Measurements from ENCODE around the gene RNPS1. TPM values are rescaled to one million over a fixed set of nuclear protein-coding genes. Genes with fewer than 3 reads are reported as not detected.

Gene RNPS1
- total RNA-seq = 87.1 and 98.5 TPM in 2 replicates

GRCh38 chr16:2267913-2268666, at the start of gene RNPS1:
Gene RNPS1, minus strand, starts transcription at chr16:2268126. Its CDS starts 3,483 bp downstream, at chr16:2264643.

DNA sequence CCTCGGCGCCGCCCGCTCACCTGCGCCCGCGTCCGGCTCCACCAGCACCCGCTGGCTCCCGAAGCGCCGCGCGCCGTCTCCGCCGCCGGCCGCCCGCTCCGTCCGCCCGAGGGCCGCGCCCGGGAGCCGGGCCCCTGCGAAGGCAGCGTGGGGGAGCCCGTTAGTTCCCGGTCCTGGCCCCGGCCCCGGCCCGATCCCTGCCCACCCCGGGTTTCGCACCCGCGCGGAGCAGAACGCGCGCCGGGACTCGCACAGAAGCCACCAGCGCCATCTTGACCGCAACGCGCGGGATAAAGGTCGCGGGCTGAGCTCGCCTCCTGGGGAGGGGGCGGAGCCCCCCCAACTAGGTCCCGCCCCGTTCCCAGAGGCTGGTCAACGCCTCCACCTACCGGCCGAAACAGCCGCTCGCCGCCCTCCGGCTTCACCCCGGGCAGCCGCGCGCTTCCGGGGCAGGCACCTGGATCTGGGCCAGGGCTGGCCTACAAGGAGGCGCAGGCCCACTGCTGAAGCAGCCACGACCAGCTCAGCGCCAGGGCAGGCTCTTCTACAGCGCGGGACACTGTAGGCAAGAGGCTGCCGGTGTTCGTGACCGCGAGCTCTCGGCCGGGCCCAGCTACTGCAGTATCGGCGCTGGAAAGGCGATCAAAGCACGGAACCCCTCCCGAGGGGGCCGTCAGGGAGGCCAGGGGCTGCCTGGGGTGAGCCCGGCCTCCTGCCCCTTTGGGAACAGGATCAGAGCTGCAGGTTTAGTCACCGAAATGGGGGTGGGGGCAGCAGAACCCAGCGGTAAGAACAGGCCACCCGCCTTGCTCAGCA, 16.4 kb downstream of the RNPS1 start, which contains the start of gene ECI1:
Gene ECI1, minus strand, starts transcription at position 292 of the 816 bp plus-strand sequence. Its CDS starts 21 bp downstream, at position 271.

GRCh38 chr16:2236337-2237101, 31.4 kb downstream of the RNPS1 start, which contains the start of gene DNASE1L2:
Gene DNASE1L2, plus strand, starts transcription at chr16:2236444. Its CDS starts 373 bp downstream, at chr16:2236817.

GRCh38 chr16:2223221-2223941, 44.5 kb downstream of the RNPS1 start, which contains the start of gene E4F1:
Gene E4F1, plus strand, starts transcription at chr16:2223591. Its CDS starts 23 bp downstream, at chr16:2223614.

DNA sequence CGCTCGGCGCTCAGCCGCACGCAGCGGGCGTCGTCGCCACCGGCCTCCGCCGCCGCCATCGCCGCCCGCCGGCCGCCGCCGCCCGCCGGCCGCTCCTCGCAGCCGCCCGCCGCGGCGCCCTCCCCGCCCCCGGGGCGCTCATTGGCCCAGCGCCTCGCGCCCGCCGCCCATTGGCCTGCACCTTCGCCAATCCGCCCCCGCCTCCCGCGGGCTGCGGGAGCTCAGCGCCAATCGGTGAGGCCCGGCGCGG, 53.3 kb downstream of the RNPS1 start, which contains the start of gene PGP:
Gene PGP, minus strand, starts transcription at position 122 of the 250 bp plus-strand sequence. Its CDS starts 63 bp downstream, at position 59.

GRCh38 chr16:2210386-2211365, 57.2 kb downstream of the RNPS1 start, which contains the start of gene BRICD5:
Gene BRICD5, minus strand, starts transcription at chr16:2210863. Its CDS starts 30 bp downstream, at chr16:2210833.

GRCh38 chr16:2205104-2205966, 62.6 kb downstream of the RNPS1 start, which contains the start of gene MLST8:
Gene MLST8, plus strand, starts transcription at chr16:2205454. Its CDS starts 632 bp downstream, at chr16:2206086.

Other genes with a start within 250 kb of the RNPS1 start
- gene NPW, start 248.3 kb downstream of the RNPS1 start, total RNA-seq = 2.9 and 6.9 TPM in 2 replicates
- gene NHERF2, start 241.2 kb downstream of the RNPS1 start, total RNA-seq = 35.2 and 46.3 TPM in 2 replicates
- 13.9 and 17.2 TPM in 2 replicates for gene NTHL1, start 220.3 kb downstream of the RNPS1 start, total RNA-seq
- 51.2 and 53.6 TPM in 2 replicates for gene TSC2, start 220.1 kb downstream of the RNPS1 start, total RNA-seq
- 85.9 and 91.5 TPM in 2 replicates for gene PKD1, start 132.2 kb downstream of the RNPS1 start, total RNA-seq
- not detected in 2 replicates for gene RAB26, start 119.5 kb downstream of the RNPS1 start, total RNA-seq
- 52.4 and 66.5 TPM in 2 replicates for gene TRAF7, start 112.3 kb downstream of the RNPS1 start, total RNA-seq
- gene CASKIN1, start 71.5 kb downstream of the RNPS1 start, total RNA-seq = 0.12 and 0.15 TPM in 2 replicates
- 39.9 and 57.6 TPM in 2 replicates for gene MLST8, start 62.7 kb downstream of the RNPS1 start, total RNA-seq
- 0.83 and 1.1 TPM in 2 replicates for gene BRICD5, start 57.3 kb downstream of the RNPS1 start, total RNA-seq
- 7.3 and 9.2 TPM in 2 replicates for gene PGP, start 53.3 kb downstream of the RNPS1 start, total RNA-seq
- 15.9 and 20.5 TPM in 2 replicates for gene E4F1, start 44.5 kb downstream of the RNPS1 start, total RNA-seq
- 4.5 TPM in 1 of 2 replicates, not detected in the other for gene DNASE1L2, start 31.7 kb downstream of the RNPS1 start, total RNA-seq
- gene ECI1, start 16.5 kb downstream of the RNPS1 start, total RNA-seq = 20.4 and 29.7 TPM in 2 replicates
- gene ABCA3, start 72.6 kb upstream of the RNPS1 start, total RNA-seq = 0.68 and 1.1 TPM in 2 replicates
- 3.3 and 3.6 TPM in 2 replicates for gene CCNF, start 161.3 kb upstream of the RNPS1 start, total RNA-seq
- gene TEDC2, start 192.0 kb upstream of the RNPS1 start, total RNA-seq = 1.4 and 2.1 TPM in 2 replicates
- 1.1 TPM in 1 of 2 replicates, not detected in the other for gene NTN3, start 203.2 kb upstream of the RNPS1 start, total RNA-seq
- 6.5 and 7.4 TPM in 2 replicates for gene TBC1D24, start 207.0 kb upstream of the RNPS1 start, total RNA-seq
- gene ATP6V0C, start 245.8 kb upstream of the RNPS1 start, total RNA-seq = 31.5 and 50.9 TPM in 2 replicates